Measurements from ENCODE around the gene CNOT3.

Gene CNOT3

GRCh38 chr19:54121259-54121658 lies 16.3 kb upstream of the CNOT3 start:
- DNase-seq (ENCODE audit: low read depth in 2 of 2), result no peak

GRCh38 chr19:54123682-54124081 lies 13.9 kb upstream of the CNOT3 start:
- no peak for DNase-seq (ENCODE audit: low read depth in 2 of 2)

GRCh38 chr19:54124393-54124792 lies 13.2 kb upstream of the CNOT3 start:
- no peak for DNase-seq (ENCODE audit: low read depth in 2 of 2)

GRCh38 chr19:54125713-54126112 lies 11.8 kb upstream of the CNOT3 start:
- no peak for DNase-seq (ENCODE audit: low read depth in 2 of 2)

- DNase-seq (ENCODE audit: low read depth in 2 of 2), result no peak
Observed at GRCh38 chr19:54127688-54128440, 9.7 kb upstream of the CNOT3 start.

GRCh38 chr19:54128441-54128725 lies 9.2 kb upstream of the CNOT3 start:
- DNase-seq (ENCODE audit: low read depth in 2 of 2), result no peak

GRCh38 chr19:54128796-54129616 lies 8.6 kb upstream of the CNOT3 start:
- no peak for DNase-seq (ENCODE audit: low read depth in 2 of 2)

- DNase-seq (ENCODE audit: low read depth in 2 of 2), result no peak
Observed at GRCh38 chr19:54129617-54129996, 8.0 kb upstream of the CNOT3 start.

GRCh38 chr19:54133312-54133956 lies 4.1 kb upstream of the CNOT3 start:
- DNase-seq (ENCODE audit: low read depth in 2 of 2), result no peak

- no peak for DNase-seq (ENCODE audit: low read depth in 2 of 2)
Observed at GRCh38 chr19:54133957-54134590, 3.5 kb upstream of the CNOT3 start.

GRCh38 chr19:54136086-54136863 lies 1.3 kb upstream of the CNOT3 start:
- DNase-seq (ENCODE audit: low read depth in 2 of 2), result no peak

- peak; percentile 97 to 98 for DNase-seq (ENCODE audit: low read depth in 2 of 2)
Observed at GRCh38 chr19:54136864-54137698, 481 bp upstream of the CNOT3 start.

- no peak for DNase-seq (ENCODE audit: low read depth in 2 of 2)
Observed at GRCh38 chr19:54138489-54139256, 1.1 kb downstream of the CNOT3 start.

GRCh38 chr19:54141356-54141755 lies 3.8 kb downstream of the CNOT3 start:
- no peak for DNase-seq (ENCODE audit: low read depth in 2 of 2)

- DNase-seq (ENCODE audit: low read depth in 2 of 2), result no peak
Observed at GRCh38 chr19:54142166-54142780, 4.7 kb downstream of the CNOT3 start.

- DNase-seq (ENCODE audit: low read depth in 2 of 2), result no peak
Observed at GRCh38 chr19:54145541-54146158, 8.1 kb downstream of the CNOT3 start.

- no peak for DNase-seq (ENCODE audit: low read depth in 2 of 2)
Observed at GRCh38 chr19:54147676-54148075, 10.1 kb downstream of the CNOT3 start.

GRCh38 chr19:54148158-54148557 lies 10.6 kb downstream of the CNOT3 start:
- no peak for DNase-seq (ENCODE audit: low read depth in 2 of 2)
